Uterus (tissue), 4 donors: ENCODE data around the gene AUTS2. TPM values are rescaled to one million over a fixed set of nuclear protein-coding genes. Genes with fewer than 3 reads are reported as not detected.

Source experiments
- DNase-seq, 2 donors: peaks; one replicate each; pipeline ENCODE4 v3.0.0-alpha.2; 2019 to 2020
- H3K27ac ChIP-seq, 2 donors: fragments of 200-600 bp; sonication (generic); 1 replicate in 1 of 2; 2 replicates in 1 of 2; pipeline ENCODE4 v1.5.1; 2016 to 2018
- H3K27me3 ChIP-seq, 2 donors: fragments of 200-600 bp; sonication (generic); one replicate each; pipeline ENCODE4 v1.5.1; 2018 to 2019; ENCODE audit warnings: control low read depth in 1 of 2
- H3K36me3 ChIP-seq, 2 donors: fragments of 200-600 bp; sonication (generic); one replicate each; pipeline ENCODE4 v1.5.1; 2019; ENCODE audit warnings: control low read depth in 1 of 2
- H3K4me1 ChIP-seq, 2 donors: fragments of 200-600 bp; sonication (generic); one replicate each; pipeline ENCODE4 v1.5.1; 2018 to 2019; ENCODE audit warnings: control low read depth in 1 of 2
- H3K4me3 ChIP-seq, 2 donors: fragments of 200-600 bp; sonication (generic); 1 replicate in 1 of 2; 2 replicates in 1 of 2; pipeline ENCODE4 v1.5.1; 2018 to 2019; ENCODE audit warnings: mild to moderate bottlenecking in 1 of 2
- H3K9me3 ChIP-seq, 2 donors: fragments of 200-600 bp; sonication (generic); one replicate each; pipeline ENCODE4 v1.5.1; 2019; ENCODE audit warnings: control low read depth in 1 of 2
- CTCF ChIP-seq, 4 experiments: fragments of 200-600 bp in 2 of 4; fragments of 450-650 bp in 2 of 4; sonication (generic) in 2 of 4; IDR thresholded peaks; one replicate each; pipeline ENCODE4 v1.5.1; 2016 to 2019; ENCODE audit warnings: antibody characterized with exemption in 4 of 4, mild to moderate bottlenecking in 2 of 4, moderate library complexity in 1 of 4
- POLR2A ChIP-seq, 2 donors: fragments of 450-650 bp; IDR thresholded peaks; one replicate each; pipeline ENCODE4 v1.6.1; 2016; ENCODE audit warnings: antibody characterized with exemption in 2 of 2, mild to moderate bottlenecking in 1 of 2, moderate library complexity in 1 of 2
- intact Hi-C: fragments of 100-400 bp; cut with DNase I; formaldehyde crosslinking; loops from one replicate; pipeline ENCODE4 v1.15.1; 2023; ENCODE audit warnings: low total_unique reads
- total RNA-seq, 4 donors: library from RNA; depleted of rRNA in 3 of 4; stranded (reverse); fragments of >200 nt in 3 of 4; gene quantifications; one replicate each; pipeline versions ENCODE4 v1.1.0 to v1.2.4, GENCODE V29; 2014 to 2023
- donor health status: DM: yes; HTN: yes; CAD: no.

The AUTS2 gene
- total RNA-seq, 4 donors from 2014 or later, result 10.5 to 58.2 (median 30.0) TPM

DNA sequence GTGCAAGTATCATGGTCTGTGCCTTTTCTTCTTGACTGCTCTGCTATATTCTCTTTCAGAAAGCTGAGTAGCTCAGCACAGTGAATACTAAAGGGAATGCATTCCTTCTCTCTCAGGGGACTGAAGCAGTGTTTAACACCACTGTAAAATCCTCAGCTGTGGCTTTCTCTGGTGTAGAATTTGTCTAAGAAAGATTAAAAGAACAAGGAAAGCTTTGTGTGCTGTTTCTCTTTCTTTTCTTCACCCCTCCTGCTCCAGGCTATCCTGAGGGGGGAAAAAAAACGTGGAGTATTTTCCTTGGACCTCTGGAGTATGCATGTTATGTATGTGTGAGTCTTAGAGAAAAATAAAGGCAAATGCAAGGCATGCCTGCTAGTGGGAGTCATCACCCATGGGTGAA is 383.9 kb downstream of the AUTS2 start:
- DNase-seq, result no peak
- no peaks in the 10 kb centered on the region for H3K4me1 ChIP-seq
- TF ChIP-seq POLR2A (IDR thresholded peaks at IDR 0.05), result no peak
- TF ChIP-seq CTCF (IDR thresholded peaks at IDR 0.05), result no peak
- H3K27me3 ChIP-seq, result no peaks in the 10 kb centered on the region
- intact Hi-C loops, result no loop called here
- no peaks in the 10 kb centered on the region for H3K36me3 ChIP-seq
- no peaks in the 10 kb centered on the region for H3K9me3 ChIP-seq
- H3K4me3 ChIP-seq, result no peak overlapping the region
- H3K27ac ChIP-seq, result no peak overlapping the region

DNA sequence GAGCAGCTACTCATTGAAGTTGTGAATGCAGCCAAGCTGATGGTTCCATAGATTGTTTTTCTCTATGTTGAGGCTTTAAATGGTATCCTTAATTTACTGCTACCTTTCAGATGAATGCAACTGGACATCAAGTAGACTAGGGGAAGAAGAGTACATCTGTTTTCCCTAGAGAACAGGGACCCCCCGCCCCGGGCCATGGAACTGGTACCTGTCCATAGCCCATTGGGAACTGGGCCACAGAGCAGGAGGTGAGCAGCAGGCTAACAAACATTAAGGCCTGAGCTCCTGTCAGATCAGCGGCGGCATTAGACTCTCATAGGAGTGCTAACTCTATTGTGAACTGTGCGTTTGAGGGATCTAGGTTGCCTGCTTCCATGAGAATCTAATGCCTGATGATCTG is 391.3 kb downstream of the AUTS2 start:
- DNase-seq, result no peak
- TF ChIP-seq CTCF (IDR thresholded peaks at IDR 0.05), result no peak
- no peak for TF ChIP-seq POLR2A (IDR thresholded peaks at IDR 0.05)
- intact Hi-C loops, result no loop called here
- Histone ChIP-seq H3K27me3 (no peaks in the 10 kb centered on the region), H3K36me3 (no peaks in the 10 kb centered on the region), H3K9me3 (no peaks in the 10 kb centered on the region), H3K4me3 (no peak overlapping the region), H3K4me1 (no peaks in the 10 kb centered on the region), H3K27ac (no peak overlapping the region)

- H3K9me3 ChIP-seq, result no peaks in the 10 kb centered on the region
- TF ChIP-seq CTCF (IDR thresholded peaks at IDR 0.05), result no peak
- TF ChIP-seq POLR2A (IDR thresholded peaks at IDR 0.05), result no peak
- H3K27me3 ChIP-seq, result no peaks in the 10 kb centered on the region
- no peaks in the 10 kb centered on the region for H3K36me3 ChIP-seq
- H3K4me3 ChIP-seq, result no peak overlapping the region
- no peaks in the 10 kb centered on the region for H3K4me1 ChIP-seq
- DNase-seq, result no peak
- H3K27ac ChIP-seq, result no peak overlapping the region
- intact Hi-C loops, result no loop called here
Measured at GRCh38 chr7:69992938-69993337, 394.7 kb downstream of the AUTS2 start.

- intact Hi-C loops, result no loop called here
- H3K27me3 ChIP-seq, result no peaks in the 10 kb centered on the region
- H3K27ac ChIP-seq, result no peak overlapping the region
- H3K4me3 ChIP-seq, result no peak overlapping the region
- no peak for TF ChIP-seq POLR2A (IDR thresholded peaks at IDR 0.05)
- no peaks in the 10 kb centered on the region for H3K36me3 ChIP-seq
- H3K4me1 ChIP-seq, result no peaks in the 10 kb centered on the region
- H3K9me3 ChIP-seq, result no peaks in the 10 kb centered on the region
- DNase-seq, result no peak
Measured at GRCh38 chr7:69994218-69994617, 395.9 kb downstream of the AUTS2 start.

- no peak overlapping the region for H3K27ac ChIP-seq
- no peak overlapping the region for H3K4me3 ChIP-seq
- H3K36me3 ChIP-seq, result no peaks in the 10 kb centered on the region
- H3K9me3 ChIP-seq, result no peaks in the 10 kb centered on the region
- no peak for TF ChIP-seq POLR2A (IDR thresholded peaks at IDR 0.05)
- no peak for TF ChIP-seq CTCF (IDR thresholded peaks at IDR 0.05)
- H3K27me3 ChIP-seq, result no peaks in the 10 kb centered on the region
- H3K4me1 ChIP-seq, result no peaks in the 10 kb centered on the region
- intact Hi-C loops, result no loop called here
- DNase-seq, result no peak
Measured at GRCh38 chr7:69994886-69995542, 396.7 kb downstream of the AUTS2 start.

GRCh38 chr7:69996121-69996520 is 397.8 kb downstream of the AUTS2 start:
- Histone ChIP-seq H3K4me1 (no peaks in the 10 kb centered on the region), H3K36me3 (no peaks in the 10 kb centered on the region), H3K27me3 (no peaks in the 10 kb centered on the region), H3K4me3 (no peak overlapping the region), H3K27ac (no peak overlapping the region), H3K9me3 (no peaks in the 10 kb centered on the region)
- DNase-seq, result no peak
- intact Hi-C loops, result no loop called here
- TF ChIP-seq CTCF (IDR thresholded peaks at IDR 0.05), result no peak
- no peak for TF ChIP-seq POLR2A (IDR thresholded peaks at IDR 0.05)
